Peyer's patch (tissue), 4 donors: Measurements from ENCODE around the gene SLC35F2.

Experiments used
- CTCF ChIP-seq, 6 experiments: fragments of 450-650 bp in 4 of 6; fragments of 200-600 bp in 2 of 6; sonication (generic) in 1 of 6; IDR thresholded peaks; one replicate each; pipeline ENCODE4 v1.5.1; 2017 to 2019; ENCODE audit warnings: antibody characterized with exemption in 6 of 6, mild to moderate bottlenecking in 3 of 6, moderate library complexity in 1 of 6
- POLR2A ChIP-seq, 2 donors: fragments of 450-650 bp; IDR thresholded peaks; one replicate each; pipeline ENCODE4 v1.5.1; 2017; ENCODE audit warnings: antibody characterized with exemption in 2 of 2, mild to moderate bottlenecking in 2 of 2, moderate library complexity in 2 of 2

GRCh38 chr11:107804971-107805370 lies 53.6 kb downstream of the SLC35F2 start:
- no peak for TF ChIP-seq CTCF (IDR thresholded peaks at IDR 0.05)
- no peak for TF ChIP-seq POLR2A (IDR thresholded peaks at IDR 0.05)
